IMR-90 (cell line): ENCODE data around the gene PRR12.

Experiments used
- BHLHE40 ChIP-seq: fragments of 150-350 bp; IDR thresholded peaks from 2 replicates; pipeline ENCODE4 v1.6.1; 2016; ENCODE audit warnings: mild to moderate bottlenecking, low read depth, low read length
- CHD1 ChIP-seq: IDR thresholded peaks from 2 replicates; pipeline ENCODE4 v1.6.1; 2012; ENCODE audit warnings: low read depth, low read length, improper control_type of control experiment
- CTCF ChIP-seq: conservative IDR thresholded peaks from 2 replicates; pipeline ENCODE4 v1.5.1; 2012; ENCODE audit warnings: mild to moderate bottlenecking, low read depth, low read length, improper control_type of control experiment
- NFE2L2 ChIP-seq: fragments of 150-350 bp; IDR thresholded peaks from 2 replicates; pipeline ENCODE4 v1.6.1; 2016; ENCODE audit warnings: low read depth, mild to moderate bottlenecking, low read length
- POLR2A ChIP-seq: IDR thresholded peaks from 2 replicates; pipeline ENCODE4 v1.6.1; 2012; ENCODE audit warnings: mild to moderate bottlenecking, low read depth, low read length
- RCOR1 ChIP-seq: IDR thresholded peaks from 2 replicates; pipeline ENCODE4 v1.6.1; 2012; ENCODE audit warnings: mild to moderate bottlenecking, low read length, improper control_type of control experiment; ENCODE audit not compliant: insufficient replicate concordance
- RFX5 ChIP-seq: IDR thresholded peaks from 2 replicates; pipeline ENCODE4 v1.8.0; 2012; ENCODE audit warnings: low read depth, mild to moderate bottlenecking, low read length, moderate library complexity
- SMC3 ChIP-seq: fragments of 150-350 bp; IDR thresholded peaks from 2 replicates; pipeline ENCODE4 v1.6.1; 2016; ENCODE audit warnings: low read depth, mild to moderate bottlenecking, antibody characterized with exemption, low read length, moderate library complexity
- USF2 ChIP-seq: fragments of 150-350 bp; IDR thresholded peaks from 2 replicates; pipeline ENCODE4 v1.6.1; 2017; ENCODE audit warnings: mild to moderate bottlenecking, antibody characterized with exemption, low read length, low read depth

- no peak for TF ChIP-seq POLR2A
- TF ChIP-seq RFX5: no peak
- no peak for TF ChIP-seq USF2
- TF ChIP-seq NFE2L2: no peak
- no peak for TF ChIP-seq CTCF
- TF ChIP-seq CHD1: no peak
- TF ChIP-seq RCOR1: no peak
- TF ChIP-seq BHLHE40: no peak
- no peak for TF ChIP-seq SMC3
These were observed 36.2 kb upstream of the PRR12 start for GRCh38 chr19:49554701-49555181.
